ENCODE data around the gene GPI.

Gene GPI

GRCh38 chr19:34348899-34349487, 16.0 kb upstream of the GPI start:
- H3K9me3 ChIP-seq (ENCODE audit: low read depth, low read length) = no peaks in the 10 kb centered on the region
- H3K9ac ChIP-seq (ENCODE audit: insufficient read length) = no peak overlapping the region
- H3K27ac ChIP-seq = no peak overlapping the region
- no peak overlapping the region for H3K4me3 ChIP-seq
- no peak for DNase-seq (ENCODE audit: low read depth, low spot score)
- no peaks in the 10 kb centered on the region for H3K36me3 ChIP-seq (ENCODE audit: insufficient read depth, low read length)
- no peak for TF ChIP-seq POLR2AphosphoS5 (IDR thresholded peaks at IDR 0.05; ENCODE audit: borderline replicate concordance, low read depth, low read length)
- no peak for TF ChIP-seq EZH2 (IDR thresholded peaks at IDR 0.05)
- TF ChIP-seq FOXP2 (optimal IDR thresholded peaks at IDR 0.05; ENCODE audit: control extremely low read depth, extremely low read length, insufficient read depth) = no peak

DNA sequence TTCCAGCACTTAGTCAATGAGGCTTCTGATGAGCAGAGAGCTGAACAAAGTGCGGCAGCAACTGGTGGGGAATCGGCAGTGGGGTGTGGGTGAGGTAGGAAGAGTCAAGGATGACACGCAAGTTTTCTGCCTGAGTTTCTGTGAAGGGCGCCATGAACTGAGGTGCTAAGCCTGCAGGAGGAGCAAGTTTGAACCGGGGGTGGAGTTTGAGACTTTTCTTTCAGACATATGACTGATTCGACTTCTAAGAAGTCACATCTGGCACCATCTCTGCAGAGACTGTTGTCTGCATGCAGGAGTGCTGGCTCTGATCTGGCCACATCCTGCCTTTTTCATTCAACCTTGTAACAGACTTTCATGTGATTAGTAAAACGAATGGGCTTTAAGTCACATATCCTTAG, 14.8 kb upstream of the GPI start:
- no peak overlapping the region for H3K27ac ChIP-seq
- H3K9me3 ChIP-seq (ENCODE audit: low read depth, low read length) = no peaks in the 10 kb centered on the region
- no peak for DNase-seq (ENCODE audit: low read depth, low spot score)
- H3K4me3 ChIP-seq = no peak overlapping the region
- H3K9ac ChIP-seq (ENCODE audit: insufficient read length) = no peak overlapping the region
- TF ChIP-seq EZH2 (IDR thresholded peaks at IDR 0.05) (no peak), POLR2AphosphoS5 (IDR thresholded peaks at IDR 0.05; ENCODE audit: borderline replicate concordance, low read depth, low read length) (no peak), FOXP2 (optimal IDR thresholded peaks at IDR 0.05; ENCODE audit: control extremely low read depth, extremely low read length, insufficient read depth) (no peak)
- H3K36me3 ChIP-seq (ENCODE audit: insufficient read depth, low read length) = no peaks in the 10 kb centered on the region

DNA sequence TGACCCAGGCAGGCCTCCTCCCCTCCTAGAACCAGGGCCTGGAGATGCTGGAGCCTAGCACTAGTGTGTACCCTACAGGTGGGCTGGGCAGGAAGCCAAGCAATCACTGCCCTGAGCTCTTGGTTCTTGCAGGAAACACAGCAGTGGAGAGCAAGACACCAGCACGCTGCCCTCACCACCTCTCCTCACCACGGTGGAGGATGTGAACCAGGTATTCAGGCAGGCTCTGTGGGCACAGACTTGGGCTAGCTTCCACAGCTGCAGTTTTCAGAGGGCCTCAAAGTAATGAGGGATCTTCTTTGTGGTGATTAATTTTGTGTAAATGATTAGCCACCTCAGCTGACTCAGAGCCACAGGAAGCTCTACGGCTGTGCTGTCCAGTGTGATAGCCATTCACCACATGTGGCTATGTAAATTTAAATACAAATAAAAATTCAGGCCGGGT, 13.6 kb upstream of the GPI start:
- TF ChIP-seq POLR2AphosphoS5 (IDR thresholded peaks at IDR 0.05; ENCODE audit: borderline replicate concordance, low read depth, low read length) (no peak), FOXP2 (optimal IDR thresholded peaks at IDR 0.05; ENCODE audit: control extremely low read depth, extremely low read length, insufficient read depth) (no peak), EZH2 (IDR thresholded peaks at IDR 0.05) (no peak)
- DNase-seq (ENCODE audit: low read depth, low spot score) = no peak
- Histone ChIP-seq H3K9ac (ENCODE audit: insufficient read length) (no peak overlapping the region), H3K36me3 (ENCODE audit: insufficient read depth, low read length) (no peaks in the 10 kb centered on the region), H3K27ac (no peak overlapping the region), H3K9me3 (ENCODE audit: low read depth, low read length) (no peaks in the 10 kb centered on the region), H3K4me3 (no peak overlapping the region)

- TF ChIP-seq FOXP2 (optimal IDR thresholded peaks at IDR 0.05; ENCODE audit: control extremely low read depth, extremely low read length, insufficient read depth) (no peak), POLR2AphosphoS5 (IDR thresholded peaks at IDR 0.05; ENCODE audit: borderline replicate concordance, low read depth, low read length) (no peak), EZH2 (IDR thresholded peaks at IDR 0.05) (no peak)
- Histone ChIP-seq H3K4me3 (no peak overlapping the region), H3K9me3 (ENCODE audit: low read depth, low read length) (no peaks in the 10 kb centered on the region), H3K36me3 (ENCODE audit: insufficient read depth, low read length) (no peaks in the 10 kb centered on the region), H3K9ac (ENCODE audit: insufficient read length) (no peak overlapping the region), H3K27ac (no peak overlapping the region)
- no peak for DNase-seq (ENCODE audit: low read depth, low spot score)
Measured at GRCh38 chr19:34353546-34353945, 11.4 kb upstream of the GPI start.

DNA sequence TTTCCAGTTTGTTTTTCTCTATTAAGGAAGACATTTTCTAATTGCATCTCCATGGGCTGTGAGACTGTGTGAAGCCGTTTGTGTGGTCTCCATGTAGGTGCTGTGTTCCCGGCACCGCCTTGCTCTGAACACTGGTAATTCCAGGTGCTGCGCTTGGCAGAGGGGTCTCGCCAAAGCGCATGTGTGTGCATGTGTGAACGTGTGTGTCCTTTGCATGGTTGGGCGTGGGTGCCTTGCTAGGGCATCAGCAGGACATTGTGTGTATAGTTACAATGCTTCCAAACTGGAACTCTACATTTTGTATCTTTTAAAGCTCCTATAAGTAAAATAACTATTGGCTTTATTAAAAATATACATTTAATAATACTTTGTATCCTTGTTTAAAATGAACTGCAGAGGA, 9.8 kb upstream of the GPI start:
- Histone ChIP-seq H3K27ac (no peak overlapping the region), H3K9ac (ENCODE audit: insufficient read length) (no peak overlapping the region), H3K4me3 (no peak overlapping the region), H3K36me3 (ENCODE audit: insufficient read depth, low read length) (no peaks in the 10 kb centered on the region), H3K9me3 (ENCODE audit: low read depth, low read length) (no peaks in the 10 kb centered on the region)
- TF ChIP-seq EZH2 (IDR thresholded peaks at IDR 0.05) (no peak), FOXP2 (optimal IDR thresholded peaks at IDR 0.05; ENCODE audit: control extremely low read depth, extremely low read length, insufficient read depth) (no peak), POLR2AphosphoS5 (IDR thresholded peaks at IDR 0.05; ENCODE audit: borderline replicate concordance, low read depth, low read length) (no peak)
- DNase-seq (ENCODE audit: low read depth, low spot score) = no peak

GRCh38 chr19:34356875-34357274, 8.1 kb upstream of the GPI start:
- Histone ChIP-seq H3K36me3 (ENCODE audit: insufficient read depth, low read length) (no peaks in the 10 kb centered on the region), H3K9ac (ENCODE audit: insufficient read length) (no peak overlapping the region), H3K27ac (no peak overlapping the region), H3K9me3 (ENCODE audit: low read depth, low read length) (no peaks in the 10 kb centered on the region), H3K4me3 (no peak overlapping the region)
- no peak for DNase-seq (ENCODE audit: low read depth, low spot score)
- TF ChIP-seq FOXP2 (optimal IDR thresholded peaks at IDR 0.05; ENCODE audit: control extremely low read depth, extremely low read length, insufficient read depth) (no peak), POLR2AphosphoS5 (IDR thresholded peaks at IDR 0.05; ENCODE audit: borderline replicate concordance, low read depth, low read length) (no peak), EZH2 (IDR thresholded peaks at IDR 0.05) (no peak)

- TF ChIP-seq FOXP2 (optimal IDR thresholded peaks at IDR 0.05; ENCODE audit: control extremely low read depth, extremely low read length, insufficient read depth) (no peak), POLR2AphosphoS5 (IDR thresholded peaks at IDR 0.05; ENCODE audit: borderline replicate concordance, low read depth, low read length) (no peak), EZH2 (IDR thresholded peaks at IDR 0.05) (no peak)
- Histone ChIP-seq H3K9me3 (ENCODE audit: low read depth, low read length) (no peaks in the 10 kb centered on the region), H3K4me3 (no peak overlapping the region), H3K9ac (ENCODE audit: insufficient read length) (no peak overlapping the region), H3K36me3 (ENCODE audit: insufficient read depth, low read length) (no peaks in the 10 kb centered on the region), H3K27ac (no peak overlapping the region)
- DNase-seq (ENCODE audit: low read depth, low spot score) = no peak
Measured at GRCh38 chr19:34357431-34357830, 7.6 kb upstream of the GPI start.

DNA sequence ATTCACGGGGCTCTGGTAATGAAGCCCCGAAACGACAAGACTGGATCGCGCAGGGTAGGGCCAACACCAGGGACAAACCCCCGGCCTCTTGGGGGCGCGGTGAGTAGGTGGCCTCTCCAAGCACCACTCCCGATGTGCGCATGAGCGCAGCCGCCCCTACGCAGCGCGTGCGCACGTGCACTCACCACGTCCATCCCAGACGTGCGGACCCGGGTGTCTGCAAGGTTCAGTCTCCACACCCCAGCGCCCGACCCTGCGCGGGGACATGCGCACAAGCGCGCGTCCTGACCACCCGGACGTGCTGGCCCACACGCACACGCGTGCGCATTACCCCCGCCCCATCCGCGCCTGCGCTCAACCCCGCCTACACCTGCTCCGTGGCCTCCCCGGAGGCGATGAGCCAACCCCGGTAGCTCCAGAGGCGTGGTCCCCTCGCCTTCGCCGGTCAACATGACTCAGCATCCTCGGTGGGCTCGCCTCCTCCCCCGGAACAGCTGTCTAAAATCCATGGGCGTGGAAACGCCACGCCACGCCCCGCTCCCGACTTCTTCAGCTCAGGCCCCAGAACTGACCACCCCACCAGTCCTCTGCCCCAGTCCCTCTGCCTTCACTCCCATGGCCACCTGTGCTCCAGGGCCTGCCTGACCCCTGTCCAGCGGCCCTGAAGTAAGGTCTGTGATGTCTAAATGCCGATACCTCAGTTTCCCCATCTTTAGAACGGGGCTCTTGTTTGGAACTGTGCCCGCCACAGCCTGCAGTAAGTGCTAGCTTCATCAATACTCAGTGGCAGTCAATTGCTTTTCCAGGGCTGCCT, 5.6 kb upstream of the GPI start:
- no peaks in the 10 kb centered on the region for H3K36me3 ChIP-seq (ENCODE audit: insufficient read depth, low read length)
- 0 out of 2 replicates have a peak overlapping the region, but pooled peaks have one; percentile 28 for H3K4me3 ChIP-seq
- DNase-seq (ENCODE audit: low read depth, low spot score) = no peak
- no peaks in the 10 kb centered on the region for H3K9me3 ChIP-seq (ENCODE audit: low read depth, low read length)
- no peak overlapping the region for H3K9ac ChIP-seq (ENCODE audit: insufficient read length)
- TF ChIP-seq EZH2 (IDR thresholded peaks at IDR 0.05) = no peak
- TF ChIP-seq POLR2AphosphoS5 (IDR thresholded peaks at IDR 0.05; ENCODE audit: borderline replicate concordance, low read depth, low read length) = peak; percentile 55; the same call in 1 of the 2 replicates
- H3K27ac ChIP-seq = no peak overlapping the region
